Liver (tissue), 9 donors: ENCODE data around the gene AFAP1. TPM values are rescaled to one million over a fixed set of nuclear protein-coding genes. Genes with fewer than 3 reads are reported as not detected.
A peak's percentile ranks its signal among the peaks of the same experiment; 100 is the strongest.

Source experiments
- DNase-seq: peaks from one replicate; pipeline ENCODE4 v3.0.0-alpha.2; 2017; ENCODE audit warnings: low spot score
- H3K27ac ChIP-seq, 2 donors: one replicate each; pipeline ENCODE4 v1.7.0; 2013; ENCODE audit warnings: inconsistent platforms in 2 of 2, low read length in 2 of 2, control low read depth in 1 of 2, low read depth in 1 of 2, mild to moderate bottlenecking in 1 of 2
- H3K27me3 ChIP-seq, 4 donors: one replicate each; pipeline versions ENCODE4 v1.6.1 to v1.7.0; 2013; ENCODE audit warnings: low read length in 3 of 4, inconsistent platforms in 1 of 4, mild to moderate bottlenecking in 1 of 4, moderate library complexity in 1 of 4; ENCODE audit not compliant: control insufficient read depth in 4 of 4, insufficient read depth in 4 of 4
- H3K36me3 ChIP-seq, 4 donors: one replicate each; pipeline versions ENCODE4 v1.6.1 to v1.7.0; 2013; ENCODE audit warnings: low read length in 3 of 4, mild to moderate bottlenecking in 3 of 4, low read depth in 1 of 4, moderate library complexity in 1 of 4; ENCODE audit not compliant: control insufficient read depth in 4 of 4, insufficient read depth in 3 of 4
- H3K4me1 ChIP-seq, 4 donors: one replicate each; pipeline versions ENCODE4 v1.6.1 to v1.7.0; 2013; ENCODE audit warnings: low read length in 3 of 4, mild to moderate bottlenecking in 3 of 4, moderate library complexity in 1 of 4; ENCODE audit not compliant: control insufficient read depth in 4 of 4, insufficient read depth in 4 of 4
- H3K4me3 ChIP-seq, 3 donors: one replicate each; pipeline versions ENCODE4 v1.6.1 to v1.7.0; 2013; ENCODE audit warnings: low read length in 3 of 3, control low read depth in 1 of 3, low read depth in 1 of 3, mild to moderate bottlenecking in 1 of 3
- H3K9ac ChIP-seq, 2 donors: one replicate each; pipeline ENCODE4 v1.7.0; 2013; ENCODE audit warnings: low read length in 2 of 2, mild to moderate bottlenecking in 2 of 2, moderate library complexity in 2 of 2, control low read depth in 1 of 2, low read depth in 1 of 2
- H3K9me3 ChIP-seq, 4 donors: one replicate each; pipeline versions ENCODE4 v1.6.1 to v1.7.0; 2013; ENCODE audit warnings: low read length in 3 of 4; ENCODE audit not compliant: control insufficient read depth in 4 of 4
- FOXA1 ChIP-seq: IDR thresholded peaks from 2 replicates; pipeline ENCODE4 v1.6.1; 2016; ENCODE audit warnings: antibody characterized with exemption
- FOXA2 ChIP-seq: IDR thresholded peaks from 2 replicates; pipeline ENCODE4 v1.6.1; 2016; ENCODE audit warnings: antibody characterized with exemption
- HNF4A ChIP-seq, 2 donors: conservative IDR thresholded peaks; 2 replicates each; pipeline ENCODE4 v1.6.1; 2016; ENCODE audit warnings: antibody characterized with exemption in 2 of 2, mild to moderate bottlenecking in 2 of 2
- HNF4G ChIP-seq: IDR thresholded peaks from 2 replicates; pipeline ENCODE4 v1.6.1; 2016; ENCODE audit warnings: antibody characterized with exemption
- JUND ChIP-seq, 2 donors: IDR thresholded peaks; 2 replicates each; pipeline ENCODE4 v1.6.1; 2016; ENCODE audit warnings: antibody characterized with exemption in 2 of 2
- NR2F2 ChIP-seq: IDR thresholded peaks from 2 replicates; pipeline ENCODE4 v1.6.1; 2016; ENCODE audit warnings: antibody characterized with exemption
- RAD21 ChIP-seq, 2 donors: IDR thresholded peaks; 2 replicates each; pipeline ENCODE4 v1.6.1; 2016; ENCODE audit warnings: antibody characterized with exemption in 2 of 2, mild to moderate bottlenecking in 2 of 2
- SP1 ChIP-seq: IDR thresholded peaks from 2 replicates; pipeline ENCODE4 v1.6.1; 2018; ENCODE audit warnings: antibody characterized with exemption, mild to moderate bottlenecking
- TAF1 ChIP-seq: conservative IDR thresholded peaks from 2 replicates; pipeline ENCODE4 v1.6.1; 2016; ENCODE audit warnings: antibody characterized with exemption, mild to moderate bottlenecking
- YY1 ChIP-seq: IDR thresholded peaks from 2 replicates; pipeline ENCODE4 v1.6.1; 2016; ENCODE audit warnings: antibody characterized with exemption, mild to moderate bottlenecking
- WGBS: extraction: QIAGEN DNeasy Blood & Tissue Kit; methylation state at CpG from one replicate; pipeline ENCODE4 v1.1.7; 2013; 5-methylcytosine and 5-hydroxymethylcytosine counted together
- polyA plus RNA-seq, 2 donors: library from polyadenylated mRNA; stranded (reverse) in 1 of 2; unstranded in 1 of 2; fragments of 200-250 nt in 1 of 2; fragments of >200 nt in 1 of 2; fragmentation: Nextera tagmentation in 1 of 2; extraction: Ambion mirVana in 1 of 2; gene quantifications; one replicate each; pipeline versions ENCODE4 v1.2.1 to v1.2.3, GENCODE V29; 2013 to 2015
- total RNA-seq, 2 donors: library from RNA; depleted of rRNA; stranded (reverse); fragments of >200 nt; gene quantifications; one replicate each; pipeline ENCODE4 v1.2.3, GENCODE V29; 2014
- TF ChIP-seq, protein P1 (sequence below): IDR thresholded peaks from 2 replicates; pipeline ENCODE4 v1.6.1; 2016; ENCODE audit warnings: antibody characterized with exemption
- TF ChIP-seq, protein P2 (sequence below): IDR thresholded peaks from 2 replicates; pipeline ENCODE4 v1.6.1; 2016; ENCODE audit warnings: antibody characterized with exemption
- TF ChIP-seq, protein P3 (sequence below): fragments of 150-350 bp; IDR thresholded peaks from 2 replicates; pipeline ENCODE4 v1.5.1; 2017; ENCODE audit warnings: improper control_type of control experiment, low read depth, low read length; ENCODE audit not compliant: missing input control
- donor health status: healthy.
- donor health status: healthy.
- donor health status: healthy.
- donor health status: healthy.
- donor health status: healthy.

The AFAP1 gene
- total and polyA plus RNA-seq, 4 donors: 0.40 to 3.2 (median 1.6) TPM

DNA sequence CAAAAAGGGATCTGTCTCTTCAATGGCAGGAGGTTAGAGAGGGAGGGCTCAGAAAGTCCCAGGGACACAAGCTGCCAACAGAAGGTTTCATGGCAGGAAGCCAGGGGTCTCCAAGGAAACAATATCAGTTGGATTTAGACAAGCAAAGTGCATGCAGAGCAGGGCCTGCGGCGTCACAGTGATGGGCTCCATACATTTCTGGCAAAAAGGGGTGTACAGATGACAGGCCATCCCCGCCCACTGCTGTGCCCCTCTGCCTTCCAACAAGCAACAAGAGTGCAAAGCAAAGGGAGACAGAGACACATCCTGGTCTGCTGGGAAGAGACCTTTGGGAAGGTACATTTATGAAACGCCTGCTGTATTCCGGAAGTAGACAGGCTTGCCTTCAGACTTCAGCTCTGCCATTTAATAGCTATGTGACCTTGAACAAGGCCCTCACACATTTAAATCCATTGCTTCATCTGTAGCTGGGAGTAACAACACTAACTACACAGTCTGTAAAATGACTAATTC is 121.2 kb downstream of the AFAP1 start (continued):
- TF ChIP-seq FOXA2: no peak
- TF ChIP-seq, protein P1, sequence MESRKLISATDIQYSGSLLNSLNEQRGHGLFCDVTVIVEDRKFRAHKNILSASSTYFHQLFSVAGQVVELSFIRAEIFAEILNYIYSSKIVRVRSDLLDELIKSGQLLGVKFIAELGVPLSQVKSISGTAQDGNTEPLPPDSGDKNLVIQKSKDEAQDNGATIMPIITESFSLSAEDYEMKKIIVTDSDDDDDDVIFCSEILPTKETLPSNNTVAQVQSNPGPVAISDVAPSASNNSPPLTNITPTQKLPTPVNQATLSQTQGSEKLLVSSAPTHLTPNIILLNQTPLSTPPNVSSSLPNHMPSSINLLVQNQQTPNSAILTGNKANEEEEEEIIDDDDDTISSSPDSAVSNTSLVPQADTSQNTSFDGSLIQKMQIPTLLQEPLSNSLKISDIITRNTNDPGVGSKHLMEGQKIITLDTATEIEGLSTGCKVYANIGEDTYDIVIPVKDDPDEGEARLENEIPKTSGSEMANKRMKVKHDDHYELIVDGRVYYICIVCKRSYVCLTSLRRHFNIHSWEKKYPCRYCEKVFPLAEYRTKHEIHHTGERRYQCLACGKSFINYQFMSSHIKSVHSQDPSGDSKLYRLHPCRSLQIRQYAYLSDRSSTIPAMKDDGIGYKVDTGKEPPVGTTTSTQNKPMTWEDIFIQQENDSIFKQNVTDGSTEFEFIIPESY: no peak
- no peak for TF ChIP-seq SP1

DNA sequence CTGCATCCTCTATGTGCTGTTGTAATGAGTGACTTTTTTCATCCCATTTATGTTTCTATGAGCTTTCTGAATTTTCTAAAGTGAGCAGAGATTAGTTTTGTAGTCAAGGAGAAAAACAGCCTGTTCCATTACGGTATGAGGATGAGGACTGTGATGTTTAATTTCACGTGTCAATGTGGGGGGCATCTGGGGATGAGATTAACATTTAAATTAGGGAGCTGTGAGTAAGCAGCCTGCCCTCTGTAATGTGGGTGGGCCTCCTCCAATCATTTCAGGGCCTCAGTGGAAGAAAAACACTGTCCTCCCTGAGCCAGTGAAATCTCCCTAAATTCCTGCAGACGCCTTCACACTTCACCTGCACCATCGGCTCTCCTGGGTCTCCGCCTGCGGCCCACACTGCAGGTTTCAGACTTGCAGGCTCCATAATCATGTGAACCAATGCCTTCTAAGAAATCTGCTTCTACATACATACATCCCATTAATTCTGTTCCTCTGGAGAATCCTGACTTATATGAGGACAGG is 121.7 kb downstream of the AFAP1 start:
- 91% methylated on average over 6 of the region's 6 CpGs for WGBS
- H3K9ac ChIP-seq: no peak overlapping the region
- peak overlapping the region in 1 of 2 donors; percentile 21 for H3K27ac ChIP-seq
- no peak for DNase-seq
- no peaks in the 10 kb centered on the region for H3K27me3 ChIP-seq
- TF ChIP-seq FOXA1: no peak
- no peak for TF ChIP-seq RAD21 (IDR thresholded peaks at IDR 0.05)
- TF ChIP-seq, protein P1: no peak
- TF ChIP-seq NR2F2: no peak
- TF ChIP-seq JUND (IDR thresholded peaks at IDR 0.05): no peak
- H3K9me3 ChIP-seq: no peaks in the 10 kb centered on the region
- peaks cover 0 to 2% (median 0%) of the 10 kb centered on the region in 4 donors for H3K36me3 ChIP-seq
- H3K4me3 ChIP-seq: no peak overlapping the region
- H3K4me1 ChIP-seq: no peaks in the 10 kb centered on the region

DNA sequence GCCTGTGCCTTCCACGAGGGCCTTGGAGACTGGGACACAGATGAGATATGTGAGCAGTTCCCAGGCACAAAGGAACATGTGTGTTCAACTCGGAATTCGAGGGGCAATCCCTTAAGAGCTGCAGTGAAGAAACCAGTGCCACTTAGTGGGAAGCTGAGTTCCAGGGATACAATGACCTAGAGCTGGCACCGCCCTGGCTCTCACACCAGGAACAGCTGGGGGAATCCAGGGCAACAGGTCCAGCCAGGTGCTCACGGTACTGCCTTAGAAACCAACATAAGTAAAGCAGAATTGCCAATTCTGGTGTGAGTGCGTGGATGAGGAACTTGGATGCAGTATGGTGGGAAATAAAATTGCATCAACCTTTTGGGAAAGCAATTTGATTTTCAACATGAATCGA is 122.9 kb downstream of the AFAP1 start:
- TF ChIP-seq, protein P2, sequence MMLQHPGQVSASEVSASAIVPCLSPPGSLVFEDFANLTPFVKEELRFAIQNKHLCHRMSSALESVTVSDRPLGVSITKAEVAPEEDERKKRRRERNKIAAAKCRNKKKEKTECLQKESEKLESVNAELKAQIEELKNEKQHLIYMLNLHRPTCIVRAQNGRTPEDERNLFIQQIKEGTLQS: no peak
- no peak for TF ChIP-seq FOXA2
- no peak for TF ChIP-seq YY1
- TF ChIP-seq, protein P1: no peak
- no peak for TF ChIP-seq HNF4G
- no peak for TF ChIP-seq NR2F2
- TF ChIP-seq HNF4A (conservative IDR thresholded peaks at IDR 0.05): no peak
- no peak for TF ChIP-seq TAF1
- TF ChIP-seq, protein P3, sequence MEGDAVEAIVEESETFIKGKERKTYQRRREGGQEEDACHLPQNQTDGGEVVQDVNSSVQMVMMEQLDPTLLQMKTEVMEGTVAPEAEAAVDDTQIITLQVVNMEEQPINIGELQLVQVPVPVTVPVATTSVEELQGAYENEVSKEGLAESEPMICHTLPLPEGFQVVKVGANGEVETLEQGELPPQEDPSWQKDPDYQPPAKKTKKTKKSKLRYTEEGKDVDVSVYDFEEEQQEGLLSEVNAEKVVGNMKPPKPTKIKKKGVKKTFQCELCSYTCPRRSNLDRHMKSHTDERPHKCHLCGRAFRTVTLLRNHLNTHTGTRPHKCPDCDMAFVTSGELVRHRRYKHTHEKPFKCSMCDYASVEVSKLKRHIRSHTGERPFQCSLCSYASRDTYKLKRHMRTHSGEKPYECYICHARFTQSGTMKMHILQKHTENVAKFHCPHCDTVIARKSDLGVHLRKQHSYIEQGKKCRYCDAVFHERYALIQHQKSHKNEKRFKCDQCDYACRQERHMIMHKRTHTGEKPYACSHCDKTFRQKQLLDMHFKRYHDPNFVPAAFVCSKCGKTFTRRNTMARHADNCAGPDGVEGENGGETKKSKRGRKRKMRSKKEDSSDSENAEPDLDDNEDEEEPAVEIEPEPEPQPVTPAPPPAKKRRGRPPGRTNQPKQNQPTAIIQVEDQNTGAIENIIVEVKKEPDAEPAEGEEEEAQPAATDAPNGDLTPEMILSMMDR: no peak
- Histone ChIP-seq H3K36me3 (peaks cover 0 to 2% (median 0%) of the 10 kb centered on the region in 4 donors), H3K4me3 (no peak overlapping the region), H3K27ac (no peak overlapping the region), H3K4me1 (no peaks in the 10 kb centered on the region), H3K9ac (no peak overlapping the region), H3K27me3 (no peaks in the 10 kb centered on the region), H3K9me3 (no peaks in the 10 kb centered on the region)
- 92% methylated on average over 7 of the region's 7 CpGs for WGBS
- DNase-seq: no peak
